ENCODE measurements around the gene CYTH2.

Gene CYTH2

GRCh38 chr19:48499316-48500090 is 30.3 kb downstream of the CYTH2 start:
- H3K36me3 ChIP-seq, result no peaks in the 10 kb centered on the region
- TF ChIP-seq CTCF (IDR thresholded peaks at IDR 0.05; ENCODE audit: low read depth, low read length), result no peak
- H3K9me3 ChIP-seq, result no peaks in the 10 kb centered on the region
- no peak for DNase-seq
- H3K4me1 ChIP-seq, result 0 out of 2 replicates have a peak, but pooled peaks cover 3% of the 10 kb centered on the region
- peaks cover 52% of the 10 kb centered on the region for H3K27me3 ChIP-seq
- H3K4me3 ChIP-seq (ENCODE audit: low read depth, low read length), result no peak overlapping the region

GRCh38 chr19:48500830-48501493 is 31.8 kb downstream of the CYTH2 start:
- H3K4me3 ChIP-seq (ENCODE audit: low read depth, low read length), result no peak overlapping the region
- TF ChIP-seq CTCF (IDR thresholded peaks at IDR 0.05; ENCODE audit: low read depth, low read length), result no peak
- no peaks in the 10 kb centered on the region for H3K36me3 ChIP-seq
- peaks cover 39% of the 10 kb centered on the region for H3K27me3 ChIP-seq
- no peak for DNase-seq
- no peaks in the 10 kb centered on the region for H3K9me3 ChIP-seq
- H3K4me1 ChIP-seq, result 0 out of 2 replicates have a peak, but pooled peaks cover 3% of the 10 kb centered on the region

GRCh38 chr19:48501494-48502349 is 32.6 kb downstream of the CYTH2 start:
- no peaks in the 10 kb centered on the region for H3K9me3 ChIP-seq
- 0 out of 2 replicates have a peak, but pooled peaks cover 3% of the 10 kb centered on the region for H3K4me1 ChIP-seq
- peak; percentile 77 for DNase-seq
- peaks cover 34% of the 10 kb centered on the region for H3K27me3 ChIP-seq
- no peak overlapping the region for H3K4me3 ChIP-seq (ENCODE audit: low read depth, low read length)
- TF ChIP-seq CTCF (IDR thresholded peaks at IDR 0.05; ENCODE audit: low read depth, low read length), result no peak
- H3K36me3 ChIP-seq, result no peaks in the 10 kb centered on the region

GRCh38 chr19:48502350-48503018 is 33.3 kb downstream of the CYTH2 start:
- H3K9me3 ChIP-seq, result no peaks in the 10 kb centered on the region
- TF ChIP-seq CTCF (IDR thresholded peaks at IDR 0.05; ENCODE audit: low read depth, low read length), result no peak
- H3K27me3 ChIP-seq, result peaks cover 26% of the 10 kb centered on the region
- no peak for DNase-seq
- H3K4me1 ChIP-seq, result 0 out of 2 replicates have a peak, but pooled peaks cover 3% of the 10 kb centered on the region
- H3K4me3 ChIP-seq (ENCODE audit: low read depth, low read length), result no peak overlapping the region
- H3K36me3 ChIP-seq, result no peaks in the 10 kb centered on the region

GRCh38 chr19:48506138-48506733 is 37.1 kb downstream of the CYTH2 start:
- Histone ChIP-seq H3K36me3 (no peaks in the 10 kb centered on the region), H3K4me3 (ENCODE audit: low read depth, low read length) (no peak overlapping the region), H3K9me3 (no peaks in the 10 kb centered on the region), H3K27me3 (no peaks in the 10 kb centered on the region; the same call in 1 of the 2 replicates), H3K4me1 (0 out of 2 replicates have a peak, but pooled peaks cover 6% of the 10 kb centered on the region)
- peak; percentile 51 for TF ChIP-seq CTCF (IDR thresholded peaks at IDR 0.05; ENCODE audit: low read depth, low read length)
- no peak for DNase-seq

Measured in BE2C (cell line).